GM18867 (cell line): ENCODE data around the gene SUGP1.

Experiments
- ATAC-seq: cut with Tn5 transposase; IDR thresholded peaks from one replicate; pipeline ENCODE4 v1.9.1; 2021; ENCODE audit warnings: mild to moderate bottlenecking, moderate library complexity; ENCODE audit not compliant: unreplicated experiment

Gene SUGP1

DNA sequence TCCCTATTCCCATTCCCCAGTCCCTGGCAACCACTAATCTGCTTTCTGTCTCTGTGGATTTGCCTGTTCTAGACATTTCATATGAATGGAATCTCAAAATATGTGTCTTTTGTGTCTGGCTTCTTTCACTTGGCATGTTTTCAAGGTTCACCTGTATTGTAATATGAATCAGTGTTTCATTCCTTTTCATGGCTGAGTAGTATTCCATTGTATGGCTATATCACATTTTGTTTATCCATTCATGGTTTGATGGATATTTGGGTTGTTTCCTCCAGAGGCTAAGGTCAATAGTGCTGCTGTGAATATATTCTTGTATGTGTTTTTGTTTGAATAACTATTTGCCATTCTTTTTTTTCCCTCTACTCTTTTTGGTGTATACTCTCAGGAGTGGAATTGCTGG is 84.1 kb downstream of the SUGP1 start:
- ATAC-seq, result no peak

DNA sequence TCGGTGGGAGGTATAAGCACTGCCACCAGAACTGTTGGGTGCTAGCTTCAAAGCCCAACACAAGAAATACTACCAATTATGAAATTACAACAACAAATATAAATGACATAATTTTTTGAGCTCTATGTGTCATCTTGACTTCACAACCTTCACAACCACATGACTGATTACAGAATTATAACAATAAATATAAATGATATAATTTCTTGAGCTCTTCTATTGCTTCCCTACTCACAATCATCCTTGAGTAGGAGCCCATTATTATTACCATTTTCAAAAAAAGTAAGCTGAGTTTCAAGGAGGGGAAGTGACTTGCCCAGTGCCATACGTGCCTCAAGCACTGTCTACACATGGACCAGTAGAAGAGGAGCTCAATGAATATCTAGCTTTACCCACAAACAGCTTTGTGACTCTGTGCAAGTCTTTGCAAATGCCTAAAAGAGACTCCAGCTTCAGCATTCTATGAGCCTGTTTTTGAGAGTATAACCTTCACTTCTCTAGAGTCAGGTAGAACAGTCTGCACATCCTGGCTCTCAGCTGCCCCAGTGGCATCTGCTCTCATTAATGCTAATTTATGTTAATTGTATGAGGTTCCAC is 86.0 kb downstream of the SUGP1 start:
- ATAC-seq, result no peak

GRCh38 chr19:19232261-19232721 is 88.0 kb downstream of the SUGP1 start:
- no peak for ATAC-seq

DNA sequence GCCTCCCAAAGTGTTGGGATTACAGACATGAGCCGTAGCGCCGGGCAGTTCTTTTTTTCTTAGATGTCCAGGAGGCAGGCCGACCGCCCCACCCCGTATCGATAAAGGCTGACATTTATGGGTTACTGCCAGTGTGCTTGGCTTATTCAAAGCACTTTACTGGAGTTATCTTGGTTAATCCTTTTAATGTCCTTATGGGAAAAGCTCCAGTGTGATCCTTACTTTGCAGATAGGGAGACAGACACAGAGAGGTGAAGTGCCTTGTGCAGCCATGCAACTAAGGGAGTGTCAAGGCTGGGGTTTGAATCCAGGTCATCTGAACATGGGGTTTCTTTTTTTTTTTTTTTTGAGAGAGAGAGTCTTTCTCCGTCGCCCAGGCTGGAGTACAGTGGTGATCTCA is 89.3 kb downstream of the SUGP1 start:
- ATAC-seq, result no peak

- no peak for ATAC-seq
These were observed 90.6 kb downstream of the SUGP1 start for GRCh38 chr19:19229701-19230100.

DNA sequence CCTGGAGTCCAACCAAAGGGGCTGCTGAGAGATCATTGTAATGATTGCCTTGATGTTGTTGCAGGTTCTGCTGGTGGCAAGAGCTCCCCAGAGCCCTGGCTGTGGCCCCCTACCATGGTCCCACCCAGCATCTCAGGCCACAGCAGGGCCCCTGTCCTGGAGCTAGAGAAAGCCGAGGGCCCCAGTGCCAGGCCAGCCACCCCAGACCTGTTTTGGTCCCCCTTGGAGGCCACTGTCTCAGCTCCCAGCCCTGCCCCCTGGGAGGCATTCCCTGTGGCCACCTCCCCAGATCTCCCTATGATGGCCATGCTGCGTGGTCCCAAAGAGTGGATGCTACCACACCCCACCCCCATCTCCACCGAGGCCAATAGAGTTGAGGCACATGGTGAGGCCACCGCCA is 93.1 kb downstream of the SUGP1 start:
- ATAC-seq, result no peak

DNA sequence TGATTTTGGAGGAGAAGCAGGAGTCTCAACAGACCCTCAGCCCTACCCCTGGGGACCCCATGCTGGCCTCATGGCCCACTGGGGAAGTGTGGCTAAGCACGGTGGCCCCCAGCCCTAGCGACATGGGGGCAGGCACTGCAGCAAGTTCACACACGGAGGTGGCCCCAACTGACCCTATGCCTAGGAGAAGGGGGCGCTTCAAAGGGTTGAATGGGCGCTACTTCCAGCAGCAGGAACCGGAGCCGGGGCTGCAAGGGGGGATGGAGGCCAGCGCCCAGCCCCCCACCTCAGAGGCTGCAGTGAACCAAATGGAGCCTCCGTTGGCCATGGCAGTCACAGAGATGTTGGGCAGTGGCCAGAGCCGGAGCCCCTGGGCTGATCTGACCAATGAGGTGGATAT is 93.6 kb downstream of the SUGP1 start:
- ATAC-seq, result no peak

- no peak for ATAC-seq
These were observed 94.1 kb downstream of the SUGP1 start for GRCh38 chr19:19226204-19226603.
